Right lung (tissue), 5 donors: ENCODE data around the gene NYAP1. TPM values are rescaled to one million over a fixed set of nuclear protein-coding genes. Genes with fewer than 3 reads are reported as not detected.
"Not testable (repeated sequence)": the region's sequence is repeated elsewhere in the genome, so short reads cannot be mapped to it uniquely, and the experiment has no call there.

Source experiments
- DNase-seq, 2 donors: peaks; one replicate each; pipeline ENCODE4 v3.0.0-alpha.2; 2013
- polyA plus RNA-seq, 5 donors: library from polyadenylated mRNA; unstranded; fragments of 120-200 nt; gene quantifications; one replicate each; pipeline versions ENCODE4 v1.2.1 to v1.2.3, GENCODE V29; 2013; ENCODE audit warnings: inconsistent platforms in 1 of 5, low replicate concordance in 1 of 5; ENCODE audit not compliant: insufficient read length in 5 of 5, insufficient read depth in 1 of 5

NYAP1 gene
- polyA plus RNA-seq, 5 donors, result 2.3 to 5.3 (median 3.0) TPM

- DNase-seq, result peak; percentile 32 to 34
Observed at GRCh38 chr7:100509231-100509630, 25.5 kb downstream of the NYAP1 start.

GRCh38 chr7:100510437-100511239, 26.9 kb downstream of the NYAP1 start:
- DNase-seq, result no peak

- no peak for DNase-seq
Observed at GRCh38 chr7:100513212-100513810, 29.6 kb downstream of the NYAP1 start.

GRCh38 chr7:100515072-100515532, 31.4 kb downstream of the NYAP1 start:
- no peak for DNase-seq

GRCh38 chr7:100516135-100516812, 32.5 kb downstream of the NYAP1 start:
- DNase-seq, result peak in 1 of 2 donors; percentile 23

GRCh38 chr7:100517305-100517704, 33.6 kb downstream of the NYAP1 start:
- no peak for DNase-seq

GRCh38 chr7:100519580-100519979, 35.9 kb downstream of the NYAP1 start:
- DNase-seq, result no peak

- DNase-seq, result no peak
Observed at GRCh38 chr7:100520138-100520537, 36.4 kb downstream of the NYAP1 start.

- DNase-seq, result no peak
Observed at GRCh38 chr7:100521076-100521475, 37.3 kb downstream of the NYAP1 start.

- not testable (repeated sequence) for DNase-seq
Observed at GRCh38 chr7:100521909-100522593, 38.3 kb downstream of the NYAP1 start.

GRCh38 chr7:100523192-100523591, 39.5 kb downstream of the NYAP1 start:
- DNase-seq, result not testable (repeated sequence)

- DNase-seq, result not testable (repeated sequence)
Observed at GRCh38 chr7:100528108-100528866, 44.6 kb downstream of the NYAP1 start.

GRCh38 chr7:100532165-100533022, 48.7 kb downstream of the NYAP1 start:
- DNase-seq, result no peak

- not testable (repeated sequence) for DNase-seq
Observed at GRCh38 chr7:100535982-100536381, 52.3 kb downstream of the NYAP1 start.

GRCh38 chr7:100536695-100537094, 53.0 kb downstream of the NYAP1 start:
- not testable (repeated sequence) for DNase-seq

GRCh38 chr7:100538348-100538653, 54.6 kb downstream of the NYAP1 start:
- DNase-seq, result no peak

GRCh38 chr7:100538654-100539435, 55.1 kb downstream of the NYAP1 start, which contains the start of gene AGFG2:
AGFG2 (plus strand) TSS chr7:100539203; CDS start chr7:100539347, 144 bp downstream.
- DNase-seq, result peak; percentile 100

GRCh38 chr7:100539436-100540006, 55.8 kb downstream of the NYAP1 start:
- DNase-seq, result no peak
